ENCODE data around the gene HSP90AB1.

The HSP90AB1 gene

DNA sequence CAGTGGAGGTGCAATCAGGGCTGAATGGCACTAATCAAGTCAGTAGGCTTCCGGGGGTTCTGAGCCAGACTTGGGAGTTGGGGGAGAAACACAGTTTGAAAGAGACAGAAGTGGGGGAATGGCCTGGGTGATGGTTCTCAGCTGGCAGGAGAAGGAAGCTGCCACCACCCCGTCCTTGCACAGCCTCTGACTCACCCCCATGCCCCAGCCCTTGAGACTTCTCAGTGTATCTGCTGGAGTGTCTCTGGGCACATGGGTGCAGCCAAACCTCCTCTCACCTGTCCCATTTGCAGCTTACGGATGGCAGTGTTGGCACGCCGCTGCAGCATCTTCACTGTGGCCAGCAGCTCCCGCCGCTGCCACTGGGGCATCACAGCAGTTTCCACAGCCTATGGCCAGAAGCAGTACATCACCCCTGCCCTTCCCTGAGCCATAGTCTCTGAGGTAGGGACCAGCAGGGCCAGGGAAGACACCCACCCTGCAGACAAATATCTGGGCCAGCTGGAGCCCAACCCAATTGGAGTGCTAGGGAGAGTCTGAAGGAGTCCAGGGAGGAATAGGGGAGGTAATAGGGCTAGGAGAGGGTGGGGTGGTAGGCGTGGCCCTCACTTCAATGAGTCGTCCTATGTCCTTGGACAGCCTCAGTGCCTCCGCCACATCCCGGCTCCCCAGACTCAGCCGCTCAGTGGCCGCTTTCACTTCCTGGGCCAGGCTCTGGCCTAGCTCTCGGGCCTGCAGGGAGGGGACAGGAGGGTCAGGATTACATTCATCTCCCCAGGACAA lies 55.1 kb downstream of the HSP90AB1 start:
- no peak for DNase-seq (ENCODE audit: low read depth)
- H3K36me3 ChIP-seq (ENCODE audit: control insufficient read depth, insufficient read depth, low read length, severe bottlenecking): peaks cover 57% of the 10 kb centered on the region

DNA sequence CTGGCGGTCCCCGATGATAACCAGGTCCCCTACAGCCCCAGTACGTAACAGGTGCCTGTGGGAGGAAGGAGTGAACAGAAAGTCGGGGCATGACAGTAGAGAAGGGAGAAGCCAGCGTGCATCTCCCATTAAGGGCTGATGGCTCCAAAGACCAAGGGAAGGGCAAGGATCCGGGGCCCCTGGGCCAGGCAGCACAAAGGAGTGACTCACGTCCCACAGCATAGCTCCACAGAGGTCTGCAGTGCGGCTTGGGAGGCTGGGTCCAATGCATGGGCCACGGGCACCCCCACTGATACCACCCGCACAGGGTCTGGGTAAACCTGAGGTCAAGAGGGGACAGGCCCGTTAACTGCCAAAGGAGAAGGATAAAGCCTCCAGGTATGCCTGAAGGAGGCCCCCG lies 56.0 kb downstream of the HSP90AB1 start:
- Histone ChIP-seq H3K27me3 (replicated peaks; ENCODE audit: control insufficient read depth, insufficient read depth, low read length) (peaks cover 3% of the 10 kb centered on the region), H3K9ac (ENCODE audit: low read length) (no peak overlapping the region), H3K36me3 (ENCODE audit: control insufficient read depth, insufficient read depth, low read length, severe bottlenecking) (peaks cover 65% of the 10 kb centered on the region), H3K4me1 (ENCODE audit: control insufficient read depth, insufficient read depth, low read length) (peaks cover 2% of the 10 kb centered on the region), H3K4me3 (ENCODE audit: low read length) (no peak overlapping the region), H3K9me3 (ENCODE audit: control insufficient read depth, low read length) (no peaks in the 10 kb centered on the region)
- DNase-seq (ENCODE audit: low read depth): no peak

More for the DNA sequence above, 55.1 kb downstream of the HSP90AB1 start:
- Histone ChIP-seq H3K4me3 (ENCODE audit: low read length) (no peak overlapping the region), H3K9ac (ENCODE audit: low read length) (no peak overlapping the region), H3K4me1 (ENCODE audit: control insufficient read depth, insufficient read depth, low read length) (peaks cover 5% of the 10 kb centered on the region), H3K27me3 (replicated peaks; ENCODE audit: control insufficient read depth, insufficient read depth, low read length) (peaks cover 7% of the 10 kb centered on the region), H3K9me3 (ENCODE audit: control insufficient read depth, low read length) (no peaks in the 10 kb centered on the region)

Data from adipocyte (in vitro differentiated cells).